Endothelial cell of umbilical vein (primary cell): ENCODE measurements around the gene DPYSL4. TPM values are rescaled to one million over a fixed set of nuclear protein-coding genes. Genes with fewer than 3 reads are reported as not detected.

Experiments
- BruUV-seq: library from RNA; stranded (reverse); fragments of 400-500 nt; replicated peaks from 2 replicates; lab custom pipeline; 2021; lab: Mats Ljungman, UMichigan
- CTCF ChIA-PET: fragments of 300-600, 350-600 bp; sonication (Branson Sonifier 250); formaldehyde crosslinking; loops from one replicate; lab custom pipeline; 2021; ENCODE audit warnings: antibody characterized with exemption, inconsistent platforms; lab: Charles Lee
- POLR2A ChIA-PET: fragments of 300-600, 350-600 bp; sonication (Branson Sonifier 250); formaldehyde crosslinking; loops from one replicate; lab custom pipeline; 2021; ENCODE audit warnings: antibody characterized with exemption, inconsistent platforms; lab: Charles Lee
- DNase-seq: peaks from one replicate; pipeline ENCODE4 v3.0.0-alpha.2; 2011; ENCODE audit warnings: low read depth, low spot score
- FAIRE-seq: peaks from 2 replicates; lab custom pipeline; 2011; peaks lifted over from hg19 to GRCh38; lab: Jason Lieb, UNC
- H2AFZ ChIP-seq: 2 replicates; pipeline ENCODE4 v1.6.0; 2012; ENCODE audit warnings: low read depth, low read length, control low read depth, inconsistent platforms
- H3K27ac ChIP-seq: 2 replicates; pipeline ENCODE4 v1.5.1; 2011; ENCODE audit warnings: low read depth, mild to moderate bottlenecking, control low read depth, low read length, moderate library complexity; ENCODE audit not compliant: insufficient read depth
- H3K27me3 ChIP-seq, 2 experiments: 2 replicates each; pipeline versions ENCODE4 v1.6.0 to v1.6.1; 2011; ENCODE audit warnings: low read length in 2 of 2, mixed read lengths in 1 of 2; ENCODE audit not compliant: control insufficient read depth in 2 of 2, insufficient read depth in 2 of 2
- H3K36me3 ChIP-seq, 2 experiments: 2 replicates in 1 of 2; 3 replicates in 1 of 2; pipeline ENCODE4 v1.5.1; 2011; ENCODE audit warnings: low read length in 2 of 2, mild to moderate bottlenecking in 1 of 2, moderate library complexity in 1 of 2; ENCODE audit not compliant: control insufficient read depth in 2 of 2, insufficient read depth in 2 of 2; ENCODE audit errors: extremely low read depth in 1 of 2
- H3K4me1 ChIP-seq: 3 replicates; pipeline ENCODE4 v1.5.1; 2011; ENCODE audit warnings: mild to moderate bottlenecking, low read length; ENCODE audit not compliant: control insufficient read depth, insufficient read depth; ENCODE audit errors: extremely low read depth
- H3K4me2 ChIP-seq: 2 replicates; pipeline ENCODE4 v1.6.1; 2011; ENCODE audit warnings: low read length, control low read depth, mixed read lengths; ENCODE audit not compliant: insufficient read depth
- H3K4me3 ChIP-seq, 3 experiments: fragments of 200-600 bp in 1 of 3; sonication (generic), shearing (Covaris generic) in 1 of 3; replicated peaks in 1 of 3; 2 replicates each; pipeline ENCODE4 v1.5.1; 2011 to 2016; ENCODE audit warnings: control low read depth in 3 of 3, low read length in 3 of 3, mild to moderate bottlenecking in 2 of 3, inconsistent platforms in 1 of 3, low read depth in 1 of 3, moderate library complexity in 1 of 3; ENCODE audit not compliant: insufficient read depth in 1 of 3
- H3K79me2 ChIP-seq: 2 replicates; pipeline ENCODE4 v1.6.0; 2012; ENCODE audit warnings: low read length, inconsistent platforms; ENCODE audit not compliant: control insufficient read depth, insufficient read depth
- H3K9ac ChIP-seq: replicated peaks from 2 replicates; pipeline ENCODE3; 2011; ENCODE audit warnings: low read length, control low read depth; ENCODE audit not compliant: insufficient read depth; ENCODE audit errors: extremely low read depth
- H3K9me1 ChIP-seq: replicated peaks from 3 replicates; pipeline ENCODE4 v1.6.0; 2011; ENCODE audit warnings: mild to moderate bottlenecking, low read length; ENCODE audit not compliant: control insufficient read depth, insufficient read depth; ENCODE audit errors: extremely low read depth
- H3K9me3 ChIP-seq: replicated peaks from 2 replicates; pipeline ENCODE4 v1.5.1; 2012; ENCODE audit warnings: low read length, inconsistent platforms; ENCODE audit not compliant: control insufficient read depth, insufficient read depth
- H4K20me1 ChIP-seq: replicated peaks from 2 replicates; pipeline ENCODE3; 2011; ENCODE audit warnings: mild to moderate bottlenecking, low read length; ENCODE audit not compliant: control insufficient read depth, insufficient read depth; ENCODE audit errors: extremely low read depth
- FOS ChIP-seq: IDR thresholded peaks from 2 replicates; pipeline ENCODE4 v1.6.1; 2011; ENCODE audit warnings: mild to moderate bottlenecking, low read length, moderate library complexity, borderline replicate concordance; ENCODE audit not compliant: insufficient read depth
- GATA2 ChIP-seq: IDR thresholded peaks from 2 replicates; pipeline ENCODE4 v1.7.0; 2011; ENCODE audit warnings: low read depth, mild to moderate bottlenecking, moderate library complexity, mixed read lengths, low read length; ENCODE audit not compliant: insufficient read length, insufficient read depth
- JUN ChIP-seq: IDR thresholded peaks from 2 replicates; pipeline ENCODE4 v1.6.1; 2011; ENCODE audit warnings: borderline replicate concordance, low read depth; ENCODE audit not compliant: insufficient read length, insufficient read depth
- MYC ChIP-seq: IDR thresholded peaks from one replicate; pipeline ENCODE4 v1.6.1; 2011; ENCODE audit warnings: mild to moderate bottlenecking, low read depth, low read length
- POLR2A ChIP-seq: IDR thresholded peaks from 2 replicates; pipeline ENCODE4 v1.6.1; 2012; ENCODE audit warnings: low read depth, mild to moderate bottlenecking, control low read depth, low read length
- POLR2AphosphoS5 ChIP-seq: IDR thresholded peaks from 2 replicates; pipeline ENCODE4 v1.6.1; 2012; ENCODE audit warnings: low read depth, mild to moderate bottlenecking, control low read depth, low read length, moderate library complexity; ENCODE audit not compliant: insufficient read depth
- dilution Hi-C: fragments of 300-500 bp; cut with MboI; formaldehyde crosslinking; loops from one replicate; pipeline ENCODE4 v1.15.0; 2019; ENCODE audit warnings: low sequenced_read_pairs; ENCODE audit not compliant: extremely low pct_ligation_motif_present
- intact Hi-C: fragments of 100-400 bp; cut with micrococcal nuclease; formaldehyde crosslinking; loops from one replicate; pipeline ENCODE4 v1.10.0; 2022
- polyA plus RNA-seq, 4 experiments: library from polyadenylated mRNA; depleted of rRNA in 3 of 4; stranded (reverse) in 3 of 4; unstranded in 1 of 4; fragments of >200 nt; gene quantifications; 2 replicates each; pipeline versions ENCODE4 v1.2.1 to v1.2.3, GENCODE V29; 2011 to 2012; ENCODE audit warnings: missing spikeins in 1 of 4
- total RNA-seq: library from RNA; stranded (reverse); gene quantifications from 2 replicates; pipeline ENCODE4 v1.2.3, GENCODE V29; 2021
- TF ChIP-seq, protein P1 (sequence below), 2 donors: IDR thresholded peaks; 1 replicate in 1 of 2; 2 replicates in 1 of 2; pipeline ENCODE4 v1.5.1; 2011; ENCODE audit warnings: low read length in 2 of 2, mild to moderate bottlenecking in 2 of 2, moderate library complexity in 2 of 2, control low read depth in 1 of 2, inconsistent platforms in 1 of 2, low read depth in 1 of 2; ENCODE audit not compliant: insufficient read depth in 1 of 2; ENCODE audit errors: extremely low read depth in 1 of 2
- TF ChIP-seq, protein P2 (sequence below): IDR thresholded peaks from 2 replicates; pipeline ENCODE4 v1.6.1; 2011; ENCODE audit not compliant: insufficient read depth, insufficient read length

The DPYSL4 gene
- total and polyA plus RNA-seq, 2 donors (not counting 3 experiments of a cell fraction or from before 2014, with no cell fraction given) = 27.1 to 60.0 TPM

DNA sequence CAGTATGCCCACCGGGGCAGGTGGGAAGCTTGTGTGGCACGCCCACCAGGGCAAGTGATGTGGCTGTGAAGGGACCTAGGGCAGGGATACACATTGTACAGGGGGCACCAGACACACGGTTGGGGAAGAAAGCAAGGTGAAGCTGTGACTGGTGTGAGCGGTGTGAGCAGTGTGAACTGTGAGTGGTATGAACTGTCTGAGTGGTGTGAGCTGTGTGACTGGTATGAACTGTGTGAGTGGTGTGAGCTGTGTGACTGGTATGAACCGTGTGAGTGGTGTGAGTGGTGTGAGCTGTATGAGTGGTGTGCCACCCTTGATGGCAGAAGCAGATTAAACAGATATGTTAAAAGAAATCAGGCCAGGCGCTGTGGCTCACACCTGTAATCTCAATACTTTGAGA, 48.1 kb downstream of the DPYSL4 start:
- H3K27me3 ChIP-seq = no peaks in the 10 kb centered on the region
- dilution Hi-C loops = no loop called here
- no peaks in the 10 kb centered on the region for H3K4me1 ChIP-seq
- TF ChIP-seq JUN (no peak), POLR2AphosphoS5 (no peak), POLR2A (no peak), GATA2 (no peak), MYC (no peak), FOS (no peak)
- TF ChIP-seq, protein P1, sequence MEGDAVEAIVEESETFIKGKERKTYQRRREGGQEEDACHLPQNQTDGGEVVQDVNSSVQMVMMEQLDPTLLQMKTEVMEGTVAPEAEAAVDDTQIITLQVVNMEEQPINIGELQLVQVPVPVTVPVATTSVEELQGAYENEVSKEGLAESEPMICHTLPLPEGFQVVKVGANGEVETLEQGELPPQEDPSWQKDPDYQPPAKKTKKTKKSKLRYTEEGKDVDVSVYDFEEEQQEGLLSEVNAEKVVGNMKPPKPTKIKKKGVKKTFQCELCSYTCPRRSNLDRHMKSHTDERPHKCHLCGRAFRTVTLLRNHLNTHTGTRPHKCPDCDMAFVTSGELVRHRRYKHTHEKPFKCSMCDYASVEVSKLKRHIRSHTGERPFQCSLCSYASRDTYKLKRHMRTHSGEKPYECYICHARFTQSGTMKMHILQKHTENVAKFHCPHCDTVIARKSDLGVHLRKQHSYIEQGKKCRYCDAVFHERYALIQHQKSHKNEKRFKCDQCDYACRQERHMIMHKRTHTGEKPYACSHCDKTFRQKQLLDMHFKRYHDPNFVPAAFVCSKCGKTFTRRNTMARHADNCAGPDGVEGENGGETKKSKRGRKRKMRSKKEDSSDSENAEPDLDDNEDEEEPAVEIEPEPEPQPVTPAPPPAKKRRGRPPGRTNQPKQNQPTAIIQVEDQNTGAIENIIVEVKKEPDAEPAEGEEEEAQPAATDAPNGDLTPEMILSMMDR (IDR thresholded peaks at IDR 0.05; ENCODE audit: extremely low read depth in 1 of 2, insufficient read depth in 1 of 2, low read depth in 1 of 2, low read length in 2 of 2) = no peak
- TF ChIP-seq, protein P2, sequence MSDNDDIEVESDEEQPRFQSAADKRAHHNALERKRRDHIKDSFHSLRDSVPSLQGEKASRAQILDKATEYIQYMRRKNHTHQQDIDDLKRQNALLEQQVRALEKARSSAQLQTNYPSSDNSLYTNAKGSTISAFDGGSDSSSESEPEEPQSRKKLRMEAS = no peak
- no peak overlapping the region for H3K27ac ChIP-seq
- no peak for FAIRE-seq
- H3K36me3 ChIP-seq = no peaks in the 10 kb centered on the region
- H2AFZ ChIP-seq = no peak overlapping the region
- ChIA-PET POLR2A (no interaction called here), CTCF (no interaction called here)
- intact Hi-C loops = no loop called here
- H3K9me1 ChIP-seq = no peaks in the 10 kb centered on the region
- no peaks in the 10 kb centered on the region for H3K9me3 ChIP-seq
- no peaks in the 10 kb centered on the region for H4K20me1 ChIP-seq
- no TSS peak for BruUV-seq
- DNase-seq = no peak
- H3K4me2 ChIP-seq = no peak overlapping the region
- no peak overlapping the region for H3K4me3 ChIP-seq
- no peak overlapping the region for H3K9ac ChIP-seq
- no peaks in the 10 kb centered on the region for H3K79me2 ChIP-seq
